GM19372 (cell line): ENCODE results near the gene RASSF1.

ENCODE experiments used
- ATAC-seq: cut with Tn5 transposase; IDR thresholded peaks from one replicate; pipeline ENCODE4 v1.9.1; 2021; ENCODE audit warnings: mild to moderate bottlenecking, low read depth, moderate library complexity; ENCODE audit not compliant: unreplicated experiment

The RASSF1 gene

GRCh38 chr3:50303013-50303815 lies 37.4 kb downstream of the RASSF1 start, which contains the start of gene HYAL1:
Gene HYAL1 (minus strand): TSS chr3:50303574. CDS start chr3:50302956, 618 bp downstream.
- ATAC-seq, result no peak

- no peak for ATAC-seq
Measured at GRCh38 chr3:50302095-50303012, 38.3 kb downstream of the RASSF1 start.

GRCh38 chr3:50300681-50301254 lies 39.9 kb downstream of the RASSF1 start:
- no peak for ATAC-seq

GRCh38 chr3:50299929-50300680 lies 40.5 kb downstream of the RASSF1 start:
- ATAC-seq, result no peak

- no peak for ATAC-seq
Measured at GRCh38 chr3:50299638-50299928, 41.1 kb downstream of the RASSF1 start.

GRCh38 chr3:50298836-50299637 lies 41.6 kb downstream of the RASSF1 start, which contains the start of the genes HYAL3 and NAA80:
Gene HYAL3 (minus strand): TSS chr3:50299405. CDS start chr3:50295602, 3,803 bp downstream.
Gene NAA80 (minus strand): TSS chr3:50299405. CDS start chr3:50297463, 1,942 bp downstream.
- ATAC-seq, result peak; percentile 86

GRCh38 chr3:50297896-50298725 lies 42.5 kb downstream of the RASSF1 start:
- no peak for ATAC-seq

- no peak for ATAC-seq
Measured at GRCh38 chr3:50297384-50297775, 43.3 kb downstream of the RASSF1 start.

- ATAC-seq, result no peak
Measured at GRCh38 chr3:50296721-50297383, 43.8 kb downstream of the RASSF1 start.

- ATAC-seq, result no peak
Measured at GRCh38 chr3:50295553-50296431, 44.8 kb downstream of the RASSF1 start.

GRCh38 chr3:50294492-50295403 lies 45.9 kb downstream of the RASSF1 start:
- no peak for ATAC-seq

- no peak for ATAC-seq
Measured at GRCh38 chr3:50294089-50294488, 46.5 kb downstream of the RASSF1 start.

- ATAC-seq, result no peak
Measured at GRCh38 chr3:50293079-50293801, 47.4 kb downstream of the RASSF1 start.

- ATAC-seq, result peak; percentile 96
Measured at GRCh38 chr3:50292159-50293078, 48.2 kb downstream of the RASSF1 start, which contains the start of gene IFRD2. Gene IFRD2 (minus strand): TSS chr3:50292429. CDS start chr3:50292274, 155 bp downstream.
